Measurements from ENCODE around the gene ALCAM. TPM values are rescaled to one million over a fixed set of nuclear protein-coding genes. Genes with fewer than 3 reads are reported as not detected.

ALCAM gene
- total and polyA plus RNA-seq, 8 donors: 11.3 to 121 (median 50.7) TPM

- H3K9me3 ChIP-seq: peaks cover 0 to 26% (median 16%) of the 10 kb centered on the region in 4 donors
- H3K36me3 ChIP-seq: no peaks in the 10 kb centered on the region
- intact Hi-C loops (cut with DNase I; ENCODE audit: low total_unique reads): no loop called here
- no peak for TF ChIP-seq EP300 (IDR thresholded peaks at IDR 0.05)
- no peak for TF ChIP-seq CTCF (IDR thresholded peaks at IDR 0.05)
- no peak for TF ChIP-seq POLR2A (IDR thresholded peaks at IDR 0.05)
- TF ChIP-seq POLR2AphosphoS5 (IDR thresholded peaks at IDR 0.05): no peak
- H3K4me1 ChIP-seq: peaks cover 0 to 6% (median 0%) of the 10 kb centered on the region in 4 donors
- no peak overlapping the region for H3K27ac ChIP-seq
- no peak for DNase-seq
- H3K4me3 ChIP-seq: no peak overlapping the region
- no peaks in the 10 kb centered on the region for H3K27me3 ChIP-seq
- WGBS, 5 donors: 88 to 95% (median 94%) methylated on average over 7 of the region's 7 CpGs
Observed at GRCh38 chr3:105394177-105394576, 27.5 kb downstream of the ALCAM start.

- intact Hi-C loops (cut with DNase I; ENCODE audit: low total_unique reads): no loop called here
- H3K9me3 ChIP-seq: no peaks in the 10 kb centered on the region
- TF ChIP-seq POLR2A (IDR thresholded peaks at IDR 0.05) (no peak), POLR2AphosphoS5 (IDR thresholded peaks at IDR 0.05) (no peak), EP300 (IDR thresholded peaks at IDR 0.05) (no peak), CTCF (IDR thresholded peaks at IDR 0.05) (no peak)
- H3K27me3 ChIP-seq: no peaks in the 10 kb centered on the region
- H3K4me1 ChIP-seq: peaks cover 0 to 6% (median 3%) of the 10 kb centered on the region in 4 donors
- no peaks in the 10 kb centered on the region for H3K36me3 ChIP-seq
- no peak overlapping the region for H3K4me3 ChIP-seq
- no peak for DNase-seq
- no peak overlapping the region for H3K27ac ChIP-seq
- WGBS, 5 donors: 68 to 93% (median 79%) methylated on average over 1 of the region's 1 CpG
Observed at GRCh38 chr3:105397974-105398373, 31.3 kb downstream of the ALCAM start.

- DNase-seq: no peak
- no peak overlapping the region for H3K4me3 ChIP-seq
- TF ChIP-seq CTCF (IDR thresholded peaks at IDR 0.05): no peak
- TF ChIP-seq POLR2A (IDR thresholded peaks at IDR 0.05): no peak
- TF ChIP-seq POLR2AphosphoS5 (IDR thresholded peaks at IDR 0.05): no peak
- no peak for TF ChIP-seq EP300 (IDR thresholded peaks at IDR 0.05)
Observed at GRCh38 chr3:105398437-105398836, 31.7 kb downstream of the ALCAM start.

GRCh38 chr3:105399062-105399461 lies 32.4 kb downstream of the ALCAM start:
- intact Hi-C loops (cut with DNase I; ENCODE audit: low total_unique reads): no loop called here
- H3K36me3 ChIP-seq: peaks cover 0 to 5% (median 3%) of the 10 kb centered on the region in 4 donors
- DNase-seq: no peak
- TF ChIP-seq EP300 (IDR thresholded peaks at IDR 0.05) (no peak), POLR2A (IDR thresholded peaks at IDR 0.05) (no peak), CTCF (IDR thresholded peaks at IDR 0.05) (no peak), POLR2AphosphoS5 (IDR thresholded peaks at IDR 0.05) (no peak)
- H3K27ac ChIP-seq: no peak overlapping the region
- H3K4me3 ChIP-seq: no peak overlapping the region
- WGBS, 5 donors: 31 to 66% (median 56%) methylated on average over 1 of the region's 1 CpG
- peaks cover 0 to 6% (median 3%) of the 10 kb centered on the region in 4 donors for H3K4me1 ChIP-seq
- H3K9me3 ChIP-seq: peaks cover 0 to 5% (median 0%) of the 10 kb centered on the region in 4 donors
- no peaks in the 10 kb centered on the region for H3K27me3 ChIP-seq

More at GRCh38 chr3:105398437-105398836, 31.7 kb downstream of the ALCAM start:
- no peak overlapping the region for H3K27ac ChIP-seq
- no peaks in the 10 kb centered on the region for H3K27me3 ChIP-seq
- intact Hi-C loops (cut with DNase I; ENCODE audit: low total_unique reads): no loop called here
- H3K4me1 ChIP-seq: peaks cover 0 to 6% (median 3%) of the 10 kb centered on the region in 4 donors
- H3K9me3 ChIP-seq: peaks cover 0 to 4% (median 0%) of the 10 kb centered on the region in 4 donors
- H3K36me3 ChIP-seq: peaks cover 0 to 4% (median 2%) of the 10 kb centered on the region in 4 donors

Measured in stomach (tissue), 9 donors.